SK-N-SH treated with all-trans-retinoic acid at 6 μM for 48 hours (cell line): ENCODE results near the gene AP3D1.

Source experiments
- ATAC-seq: fragments of 200-7000 bp; cut with Tn5 transposase; 3 replicates; pipeline ENCODE4 v1.9.1; 2020; ENCODE audit warnings: mild to moderate bottlenecking, moderate library complexity
- ARNTL ChIP-seq: fragments of 450-650 bp; formaldehyde crosslinking; IDR thresholded peaks from 2 replicates; pipeline ENCODE4 v1.5.0; 2020; ENCODE audit warnings: low read depth, mild to moderate bottlenecking, moderate library complexity, borderline replicate concordance
- BACH2 ChIP-seq: fragments of 250-450 bp; sonication (Bioruptor Pico); IDR thresholded peaks from 2 replicates; pipeline ENCODE4 v1.9.0; 2021; ENCODE audit warnings: mild to moderate bottlenecking, borderline replicate concordance
- CREB5 ChIP-seq: fragments of 250-450 bp; sonication (Bioruptor Pico); IDR thresholded peaks from 2 replicates; pipeline ENCODE4 v1.5.1; 2020; ENCODE audit warnings: low read depth, mild to moderate bottlenecking, moderate library complexity
- CSDC2 ChIP-seq: fragments of 250-450 bp; sonication (Bioruptor Pico); IDR thresholded peaks from 2 replicates; pipeline ENCODE4 v1.5.0; 2020; ENCODE audit warnings: mild to moderate bottlenecking, moderate library complexity
- CSRNP3 ChIP-seq: fragments of 250-450 bp; sonication (Bioruptor Pico); IDR thresholded peaks from 2 replicates; pipeline ENCODE4 v1.5.1; 2021; ENCODE audit warnings: mild to moderate bottlenecking, moderate library complexity
- ESRRG ChIP-seq: fragments of 250-450 bp; sonication (Bioruptor Pico); IDR thresholded peaks from 2 replicates; pipeline ENCODE4 v1.6.1; 2021; ENCODE audit warnings: mild to moderate bottlenecking
- ISL1 ChIP-seq: fragments of 250-450 bp; sonication (Bioruptor Pico); IDR thresholded peaks from 2 replicates; pipeline ENCODE4 v2.1.2; 2022; ENCODE audit warnings: mild to moderate bottlenecking, moderate library complexity
- OSR1 ChIP-seq: fragments of 250-450 bp; sonication (Bioruptor Pico); IDR thresholded peaks from 2 replicates; pipeline ENCODE4 v1.8.0; 2022; ENCODE audit warnings: moderate library complexity, mild to moderate bottlenecking, inconsistent platforms
- PATZ1 ChIP-seq: fragments of 250-450 bp; sonication (Bioruptor Pico); IDR thresholded peaks from 2 replicates; pipeline ENCODE4 v1.8.0; 2020; ENCODE audit warnings: mild to moderate bottlenecking, moderate library complexity, borderline replicate concordance
- POU6F1 ChIP-seq: fragments of 250-450 bp; sonication (Bioruptor Pico); IDR thresholded peaks from 2 replicates; pipeline ENCODE4 v1.8.0; 2021; ENCODE audit warnings: low read depth, mild to moderate bottlenecking, moderate library complexity, borderline replicate concordance
- PPARA ChIP-seq: fragments of 250-450 bp; sonication (Bioruptor Pico); IDR thresholded peaks from 2 replicates; pipeline ENCODE4 v1.5.0; 2020; ENCODE audit warnings: mild to moderate bottlenecking, borderline replicate concordance
- RARB ChIP-seq: fragments of 250-450 bp; sonication (Bioruptor Pico); IDR thresholded peaks from 2 replicates; pipeline ENCODE4 v1.8.0; 2021; ENCODE audit warnings: mild to moderate bottlenecking, moderate library complexity
- TCF4 ChIP-seq: fragments of 250-450 bp; sonication (Bioruptor Pico); IDR thresholded peaks from 2 replicates; pipeline ENCODE4 v1.8.0; 2021; ENCODE audit warnings: mild to moderate bottlenecking, moderate library complexity, borderline replicate concordance
- TSHZ2 ChIP-seq: fragments of 250-450 bp; sonication (Bioruptor Pico); IDR thresholded peaks from 2 replicates; pipeline ENCODE4 v1.5.0; 2020; ENCODE audit warnings: mild to moderate bottlenecking, moderate library complexity
- ZC3H10 ChIP-seq: fragments of 250-450 bp; sonication (Bioruptor Pico); IDR thresholded peaks from 2 replicates; pipeline ENCODE4 v1.5.1; 2021; ENCODE audit warnings: mild to moderate bottlenecking, moderate library complexity
- ZFP3 ChIP-seq: fragments of 250-450 bp; sonication (Bioruptor Pico); IDR thresholded peaks from 2 replicates; pipeline ENCODE4 v1.5.0; 2020; ENCODE audit warnings: mild to moderate bottlenecking, moderate library complexity
- ZFP30 ChIP-seq: fragments of 450-650 bp; formaldehyde crosslinking; IDR thresholded peaks from 2 replicates; pipeline ENCODE4 v1.5.0; 2022; ENCODE audit warnings: mild to moderate bottlenecking, moderate library complexity
- ZNF565 ChIP-seq: fragments of 450-650 bp; formaldehyde crosslinking; conservative IDR thresholded peaks from 2 replicates; pipeline ENCODE4 v1.5.0; 2020; ENCODE audit warnings: low read depth, mild to moderate bottlenecking, moderate library complexity
- ZNF70 ChIP-seq: fragments of 450-650 bp; formaldehyde crosslinking; IDR thresholded peaks from 2 replicates; pipeline ENCODE4 v1.5.0; 2020; ENCODE audit warnings: mild to moderate bottlenecking, moderate library complexity
- ZNF8 ChIP-seq: fragments of 450-650 bp; formaldehyde crosslinking; IDR thresholded peaks from 2 replicates; pipeline ENCODE4 v1.5.0; 2020; ENCODE audit warnings: mild to moderate bottlenecking, moderate library complexity

AP3D1 gene

GRCh38 chr19:2122251-2122650 lies 29.1 kb downstream of the AP3D1 start:
- TF ChIP-seq TSHZ2 (CRISPR knock-in tag) = no peak
- TF ChIP-seq ZC3H10 (CRISPR knock-in tag) = no peak
- no peak for TF ChIP-seq ZFP3 (CRISPR knock-in tag)
- no peak for TF ChIP-seq PATZ1 (CRISPR knock-in tag)
- no peak for TF ChIP-seq ISL1 (CRISPR knock-in tag)
- TF ChIP-seq ZNF8 = no peak
- TF ChIP-seq ZNF565 (CRISPR knock-in tag) = no peak
- no peak for TF ChIP-seq ZFP30
- TF ChIP-seq CSDC2 (CRISPR knock-in tag) = no peak
- no peak for TF ChIP-seq PPARA (CRISPR knock-in tag)
- no peak for TF ChIP-seq RARB
- TF ChIP-seq OSR1 (CRISPR knock-in tag) = no peak
- no peak for TF ChIP-seq CSRNP3
- TF ChIP-seq ESRRG = no peak
- no peak for TF ChIP-seq CREB5 (CRISPR knock-in tag)
- no peak for TF ChIP-seq BACH2 (CRISPR knock-in tag)
- no peak for TF ChIP-seq ARNTL (CRISPR knock-in tag)
- no peak for TF ChIP-seq ZNF70 (CRISPR knock-in tag)
- no peak for TF ChIP-seq TCF4 (CRISPR knock-in tag)
- no peak for TF ChIP-seq POU6F1 (CRISPR knock-in tag)
- ATAC-seq = no peak

- ATAC-seq = no peak
Measured at GRCh38 chr19:2121416-2122051, 29.8 kb downstream of the AP3D1 start.

More at GRCh38 chr19:2121416-2122051, 29.8 kb downstream of the AP3D1 start:
- no peak for TF ChIP-seq ZNF70 (CRISPR knock-in tag)
- no peak for TF ChIP-seq ARNTL (CRISPR knock-in tag)
- no peak for TF ChIP-seq CREB5 (CRISPR knock-in tag)
- TF ChIP-seq ZNF565 (CRISPR knock-in tag) = no peak
- TF ChIP-seq RARB = no peak
- no peak for TF ChIP-seq ZC3H10 (CRISPR knock-in tag)
